ENCODE measurements around the gene SRRT.

DNA sequence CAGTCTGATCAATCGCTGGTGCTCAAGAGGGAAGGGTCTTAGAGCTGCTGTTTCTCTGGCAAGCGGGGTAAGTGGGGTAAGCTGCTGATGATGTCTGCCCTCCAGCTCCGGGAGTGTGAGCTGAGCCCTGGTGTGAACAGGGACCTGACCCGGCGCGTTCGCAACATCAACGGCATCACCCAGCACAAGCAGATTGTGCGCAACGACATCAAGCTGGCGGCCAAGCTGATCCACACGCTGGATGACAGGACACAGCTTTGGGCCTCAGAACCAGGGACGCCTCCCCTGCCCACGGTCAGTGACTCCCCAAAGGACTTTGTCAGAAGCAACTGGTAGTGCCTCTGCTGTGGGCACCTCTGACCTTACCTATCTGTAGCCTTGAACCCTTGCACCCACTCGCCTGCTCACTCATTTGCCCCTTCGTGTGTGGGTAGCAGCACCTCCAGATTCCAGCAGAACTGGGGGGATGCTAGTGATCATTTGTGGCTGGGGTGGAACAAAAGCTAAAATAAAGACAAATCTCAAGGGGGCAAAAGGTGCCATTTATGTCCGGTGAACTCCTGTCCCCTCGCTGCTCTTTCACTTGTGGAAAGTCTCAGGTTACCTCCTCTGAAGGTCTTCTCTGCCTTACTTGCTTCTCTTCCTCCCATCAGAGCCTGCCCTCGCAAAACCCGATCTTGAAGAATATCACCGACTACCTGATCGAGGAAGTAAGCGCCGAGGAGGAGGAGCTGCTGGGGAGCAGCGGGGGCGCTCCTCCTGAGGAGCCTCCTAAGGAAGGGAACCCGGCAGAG lies 11.4 kb downstream of the SRRT start:
- TF ChIP-seq, protein P1, sequence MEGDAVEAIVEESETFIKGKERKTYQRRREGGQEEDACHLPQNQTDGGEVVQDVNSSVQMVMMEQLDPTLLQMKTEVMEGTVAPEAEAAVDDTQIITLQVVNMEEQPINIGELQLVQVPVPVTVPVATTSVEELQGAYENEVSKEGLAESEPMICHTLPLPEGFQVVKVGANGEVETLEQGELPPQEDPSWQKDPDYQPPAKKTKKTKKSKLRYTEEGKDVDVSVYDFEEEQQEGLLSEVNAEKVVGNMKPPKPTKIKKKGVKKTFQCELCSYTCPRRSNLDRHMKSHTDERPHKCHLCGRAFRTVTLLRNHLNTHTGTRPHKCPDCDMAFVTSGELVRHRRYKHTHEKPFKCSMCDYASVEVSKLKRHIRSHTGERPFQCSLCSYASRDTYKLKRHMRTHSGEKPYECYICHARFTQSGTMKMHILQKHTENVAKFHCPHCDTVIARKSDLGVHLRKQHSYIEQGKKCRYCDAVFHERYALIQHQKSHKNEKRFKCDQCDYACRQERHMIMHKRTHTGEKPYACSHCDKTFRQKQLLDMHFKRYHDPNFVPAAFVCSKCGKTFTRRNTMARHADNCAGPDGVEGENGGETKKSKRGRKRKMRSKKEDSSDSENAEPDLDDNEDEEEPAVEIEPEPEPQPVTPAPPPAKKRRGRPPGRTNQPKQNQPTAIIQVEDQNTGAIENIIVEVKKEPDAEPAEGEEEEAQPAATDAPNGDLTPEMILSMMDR (IDR thresholded peaks at IDR 0.05), result no peak
- TF ChIP-seq EP300 (IDR thresholded peaks at IDR 0.05) (no peak), POLR2AphosphoS5 (IDR thresholded peaks at IDR 0.05) (no peak), POLR2A (IDR thresholded peaks at IDR 0.05) (no peak)

All from upper lobe of left lung (tissue), 4 donors.